GM21825 (cell line): ENCODE measurements around the gene SP140L.
"Not testable (repeated sequence)": the region's sequence is repeated elsewhere in the genome, so short reads cannot be mapped to it uniquely, and the experiment has no call there.

Experiments used
- ATAC-seq: cut with Tn5 transposase; IDR thresholded peaks from one replicate; pipeline ENCODE4 v1.9.1; 2021; ENCODE audit warnings: mild to moderate bottlenecking, moderate library complexity; ENCODE audit not compliant: unreplicated experiment

The SP140L gene

DNA sequence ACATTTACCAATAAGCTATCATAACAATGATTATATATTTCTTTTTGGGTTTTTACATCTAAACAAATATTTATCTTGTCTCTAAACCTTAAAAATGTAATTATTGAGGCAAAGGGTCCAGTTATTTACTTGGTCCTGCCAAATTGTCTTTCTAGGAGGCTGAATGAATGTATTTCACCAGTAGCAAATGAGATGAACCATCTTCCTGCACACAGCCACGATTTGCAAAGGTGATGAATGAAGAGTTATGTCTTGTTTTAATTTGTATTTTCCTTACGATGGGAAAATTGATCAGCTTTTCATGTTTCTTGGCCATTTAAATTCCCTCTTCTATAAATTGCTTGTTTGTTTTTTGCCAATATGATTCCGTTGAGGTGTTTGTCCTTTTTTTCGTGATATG lies 90.4 kb downstream of the SP140L start:
- ATAC-seq, result no peak

DNA sequence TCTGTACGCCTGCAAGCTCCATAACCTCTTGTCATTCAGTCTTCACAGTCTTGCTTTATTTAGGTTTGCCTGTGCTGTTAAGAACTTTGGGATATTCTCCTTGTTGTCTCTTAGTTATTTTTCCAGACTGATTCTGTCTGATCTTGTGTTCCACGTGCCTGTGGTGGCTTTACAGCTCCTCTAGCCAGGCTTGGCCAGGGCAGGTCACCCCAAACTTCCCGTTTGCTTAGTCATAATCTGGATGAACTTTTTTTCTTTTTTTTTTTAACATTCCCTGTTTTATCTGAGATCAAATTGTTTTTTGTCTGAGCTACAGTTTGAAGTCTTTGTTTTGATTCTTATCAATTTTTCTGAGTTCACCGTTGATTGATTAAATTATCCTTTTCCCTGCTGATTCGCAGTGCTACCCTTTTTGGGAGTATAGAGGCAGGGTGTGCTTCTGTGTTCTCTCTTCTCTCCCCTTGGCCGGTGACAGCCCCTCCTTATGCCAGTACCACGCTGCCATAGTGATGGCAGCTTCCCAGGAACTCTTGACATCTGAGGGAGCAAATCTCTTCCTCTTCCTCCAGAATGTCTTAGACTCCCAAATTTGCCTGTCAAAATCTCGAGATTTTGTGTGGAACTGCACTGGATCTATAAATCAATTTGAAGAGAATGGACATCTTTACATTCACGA lies 91.5 kb downstream of the SP140L start:
- no peak for ATAC-seq

DNA sequence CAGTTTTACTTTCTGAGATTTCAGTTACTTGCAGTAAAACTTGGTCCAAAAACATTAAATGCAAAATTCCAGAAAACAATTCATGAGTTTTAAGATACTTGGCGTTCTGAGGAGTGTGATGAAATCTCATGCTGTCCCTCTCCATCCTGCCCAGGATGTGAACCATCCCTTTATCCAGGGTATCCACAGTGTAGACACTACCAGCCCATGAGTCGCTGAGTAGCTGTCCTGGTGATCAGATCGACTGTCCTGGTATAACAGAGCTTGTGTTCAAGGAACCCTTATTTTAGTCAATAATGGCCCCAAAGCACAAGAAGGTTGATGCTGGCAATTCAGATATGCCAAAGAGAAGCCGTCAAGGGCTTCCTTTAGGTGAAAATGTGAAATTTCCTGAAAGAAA lies 92.2 kb downstream of the SP140L start:
- ATAC-seq, result no peak

GRCh38 chr2:230422149-230422548 lies 95.2 kb downstream of the SP140L start:
- no peak for ATAC-seq

GRCh38 chr2:230423851-230424458 lies 97.0 kb downstream of the SP140L start:
- ATAC-seq, result no peak

DNA sequence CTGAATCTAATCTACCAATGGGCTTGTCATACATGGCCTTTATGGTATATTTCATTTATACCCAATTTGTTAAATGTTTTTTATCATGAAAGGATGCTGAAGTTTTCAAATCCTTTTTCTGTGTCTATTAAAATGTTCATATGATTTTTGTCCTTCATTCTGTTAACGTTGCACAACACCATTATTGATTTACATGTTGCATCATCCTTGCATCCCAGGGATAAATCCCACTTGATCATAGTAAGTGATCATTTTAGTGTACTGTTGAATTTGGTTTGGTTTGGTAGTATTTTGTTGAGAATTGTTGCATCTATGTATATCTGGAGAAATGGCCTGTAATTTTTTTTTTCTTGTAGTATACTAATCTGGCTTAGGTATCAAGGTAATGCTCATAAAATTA lies 98.4 kb downstream of the SP140L start:
- no peak for ATAC-seq

DNA sequence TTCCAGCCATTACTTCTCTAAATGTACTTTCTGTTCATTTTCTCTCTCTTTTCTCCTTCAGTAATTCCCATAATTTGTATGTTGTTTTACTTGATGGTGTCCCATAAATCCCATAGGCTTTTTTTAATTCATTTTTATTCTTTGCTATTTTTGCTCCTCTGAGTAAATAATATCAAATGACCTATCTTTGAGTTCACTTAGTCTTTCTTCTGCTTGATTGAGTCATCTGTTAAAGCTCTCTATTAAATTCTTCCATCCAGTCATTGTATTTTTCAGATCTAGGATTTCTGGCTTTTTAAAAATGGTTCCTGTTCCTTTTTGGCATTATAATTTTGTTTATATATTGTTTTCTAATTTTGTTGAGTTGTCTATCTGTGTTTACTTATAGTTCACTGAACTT lies 102.5 kb downstream of the SP140L start:
- no peak for ATAC-seq

DNA sequence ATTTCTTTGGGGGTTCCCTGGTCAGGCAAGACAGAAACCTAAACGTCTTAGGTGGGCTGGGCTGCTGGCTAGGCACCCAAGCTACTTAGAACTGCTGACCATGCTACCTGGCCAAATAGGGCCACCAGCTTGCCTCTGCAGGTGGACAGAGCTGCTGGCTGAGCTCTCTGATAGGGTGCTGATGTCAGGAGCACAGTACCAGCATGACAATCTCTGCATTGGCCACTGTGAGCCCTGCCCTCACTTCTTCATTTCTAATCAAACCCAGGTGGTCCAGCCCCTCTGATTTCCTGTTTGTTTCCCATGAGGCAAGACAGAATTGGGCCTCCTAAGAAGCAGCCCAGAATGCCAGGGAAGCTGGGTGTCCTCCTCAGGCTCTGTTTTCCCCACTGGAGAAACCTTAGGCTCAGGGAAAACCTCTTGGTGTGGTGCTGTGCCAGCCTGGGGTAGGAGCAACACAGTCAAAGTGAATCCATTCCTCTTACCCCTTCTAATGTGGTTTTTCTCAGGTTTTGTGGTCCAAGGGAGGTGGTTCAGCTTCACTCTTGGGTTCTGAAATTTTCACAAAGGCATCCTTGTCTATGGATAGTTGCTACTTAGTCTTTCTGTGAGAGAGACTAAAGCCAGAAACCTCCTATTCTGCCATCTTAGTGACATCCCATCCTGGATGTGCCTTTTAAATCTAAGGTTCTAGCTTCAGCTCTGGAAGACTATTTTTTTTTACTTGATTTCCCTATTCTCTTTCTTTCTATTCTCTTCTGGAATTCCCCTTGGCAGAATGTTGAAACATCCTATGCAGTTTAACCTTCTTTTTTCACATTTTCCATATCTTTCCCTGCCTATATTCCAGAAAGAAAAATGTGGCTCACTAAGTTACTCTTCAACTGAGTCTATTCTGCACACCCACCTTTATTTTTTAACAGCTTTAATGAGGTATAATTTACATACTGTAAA lies 104.2 kb downstream of the SP140L start:
- ATAC-seq, result no peak

DNA sequence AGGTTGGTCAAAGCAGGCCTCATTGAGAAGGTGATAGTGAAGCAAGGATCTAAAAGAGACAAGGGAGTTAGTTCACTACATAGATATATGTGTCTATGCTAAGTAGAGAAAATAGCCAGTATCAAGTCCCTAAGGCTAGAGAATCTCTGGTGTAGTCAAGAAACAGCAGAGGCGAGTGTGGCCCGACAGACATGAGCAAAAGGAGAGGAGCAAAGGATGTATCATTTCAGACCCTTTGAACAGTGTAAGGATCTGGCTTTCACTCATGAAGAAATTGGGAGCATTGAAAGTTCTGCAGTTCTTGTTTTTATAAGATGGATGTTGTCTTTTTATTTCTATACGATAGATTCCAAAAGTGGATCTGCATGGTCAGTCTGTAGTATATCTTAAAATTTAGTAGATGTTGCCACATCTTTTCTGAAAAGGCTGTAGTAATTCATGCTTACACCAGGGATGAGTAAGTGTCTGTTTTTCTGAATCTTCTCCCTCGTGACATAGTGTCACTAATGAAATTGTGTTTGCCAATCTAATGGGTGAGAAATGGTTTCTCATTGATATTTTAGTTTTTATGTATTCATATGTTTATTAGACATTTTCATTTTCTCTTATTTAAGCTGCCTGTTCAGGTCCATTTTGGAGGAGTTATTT lies 107.8 kb downstream of the SP140L start:
- ATAC-seq, result no peak

- no peak for ATAC-seq
These were observed 108.4 kb downstream of the SP140L start for GRCh38 chr2:230435431-230435830.

GRCh38 chr2:230439121-230439520 lies 112.1 kb downstream of the SP140L start:
- not testable (repeated sequence) for ATAC-seq

- no peak for ATAC-seq
These were observed 112.6 kb downstream of the SP140L start for GRCh38 chr2:230439590-230439989.

DNA sequence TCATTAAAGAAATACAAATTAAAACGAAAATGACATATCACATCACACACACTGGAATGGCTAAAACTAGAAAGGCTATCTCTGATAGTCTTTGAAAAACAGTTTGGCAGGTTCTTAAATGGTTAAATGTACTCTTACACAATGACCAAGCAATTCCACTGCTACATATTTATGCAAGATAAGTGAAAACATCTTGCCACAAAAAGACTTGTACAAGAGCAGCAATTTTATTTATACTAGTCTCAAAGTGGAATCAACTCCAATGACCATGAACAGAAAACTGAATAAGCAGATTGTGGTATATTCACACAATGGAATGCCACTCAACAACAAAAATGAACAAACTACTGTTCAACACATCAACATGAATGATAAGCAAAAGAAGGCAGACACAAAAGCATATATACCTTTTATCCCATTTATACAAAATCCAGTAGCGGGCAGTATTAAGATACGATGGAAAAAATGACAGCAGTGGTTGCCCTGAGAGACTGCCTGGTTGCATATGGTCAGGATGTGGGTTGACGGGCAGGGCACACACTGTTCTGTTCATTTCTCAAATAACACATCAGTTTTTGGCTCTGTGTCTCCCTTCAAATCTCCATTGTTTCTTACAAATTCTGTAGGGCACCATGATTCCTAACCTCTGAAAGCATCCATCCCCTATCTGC lies 114.4 kb downstream of the SP140L start:
- peak; percentile 55 for ATAC-seq

DNA sequence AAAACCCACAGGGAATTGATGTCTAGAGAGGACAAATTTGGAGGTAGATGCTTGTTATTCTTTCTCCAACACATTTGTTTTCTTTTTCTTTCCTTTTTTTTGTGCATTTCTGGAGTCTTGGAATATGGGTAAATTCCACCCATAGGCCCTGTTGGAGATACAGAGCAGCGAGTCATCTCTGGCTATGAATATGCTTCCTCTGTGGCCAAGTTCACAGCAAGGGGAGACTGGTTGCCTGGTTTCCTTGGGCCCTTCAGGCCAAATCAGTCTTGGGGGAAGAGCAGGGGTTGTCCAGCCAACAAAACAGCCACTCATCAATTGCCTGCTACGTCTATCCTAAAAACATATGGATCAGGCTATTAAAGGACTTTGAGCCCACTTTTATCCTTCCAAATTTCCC lies 116.5 kb downstream of the SP140L start:
- ATAC-seq, result no peak

- no peak for ATAC-seq
These were observed 117.8 kb downstream of the SP140L start for GRCh38 chr2:230444832-230445231.

DNA sequence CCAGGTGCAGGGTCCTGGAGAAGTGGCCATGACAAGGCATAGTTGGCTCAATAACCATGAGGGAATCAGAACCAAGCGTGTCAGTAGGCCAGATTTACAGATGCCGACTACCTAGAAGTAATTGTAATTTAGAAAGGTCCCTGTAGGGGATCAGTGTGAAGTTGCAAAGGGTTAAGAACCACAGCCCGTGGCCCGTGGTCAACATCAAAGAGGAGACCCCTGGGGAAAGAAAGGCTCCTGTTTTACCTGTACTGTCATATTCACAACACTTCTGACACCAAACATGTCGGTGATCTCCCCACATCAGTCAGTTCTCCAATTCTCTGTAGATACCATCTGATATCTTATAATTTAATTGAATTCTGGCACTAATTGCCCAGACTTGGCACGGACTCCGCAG lies 120.0 kb downstream of the SP140L start:
- no peak for ATAC-seq

GRCh38 chr2:230447455-230448451 lies 120.8 kb downstream of the SP140L start:
- ATAC-seq, result peak; percentile 71

- no peak for ATAC-seq
These were observed 123.0 kb downstream of the SP140L start for GRCh38 chr2:230449901-230450467.

DNA sequence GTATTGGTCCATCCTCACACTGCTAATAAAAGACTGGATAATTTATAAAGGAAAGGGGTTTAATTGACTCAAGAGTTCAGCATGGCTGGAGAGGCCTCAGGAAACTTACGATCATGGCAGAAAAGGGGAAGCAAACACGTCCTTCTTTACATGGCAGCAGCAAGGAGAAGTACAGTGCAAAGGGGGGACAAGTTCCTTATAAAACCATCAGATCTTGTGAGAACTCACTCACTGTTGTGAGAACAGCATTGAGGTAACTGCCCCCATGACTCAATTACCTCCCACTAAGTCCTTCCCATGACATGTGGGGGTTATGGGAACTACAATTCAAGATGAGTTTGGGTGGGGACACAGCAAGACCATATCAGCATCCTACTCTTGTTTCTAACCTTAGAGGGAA lies 126.0 kb downstream of the SP140L start:
- no peak for ATAC-seq
